ENCODE measurements around the gene RTN4RL1.

DNA sequence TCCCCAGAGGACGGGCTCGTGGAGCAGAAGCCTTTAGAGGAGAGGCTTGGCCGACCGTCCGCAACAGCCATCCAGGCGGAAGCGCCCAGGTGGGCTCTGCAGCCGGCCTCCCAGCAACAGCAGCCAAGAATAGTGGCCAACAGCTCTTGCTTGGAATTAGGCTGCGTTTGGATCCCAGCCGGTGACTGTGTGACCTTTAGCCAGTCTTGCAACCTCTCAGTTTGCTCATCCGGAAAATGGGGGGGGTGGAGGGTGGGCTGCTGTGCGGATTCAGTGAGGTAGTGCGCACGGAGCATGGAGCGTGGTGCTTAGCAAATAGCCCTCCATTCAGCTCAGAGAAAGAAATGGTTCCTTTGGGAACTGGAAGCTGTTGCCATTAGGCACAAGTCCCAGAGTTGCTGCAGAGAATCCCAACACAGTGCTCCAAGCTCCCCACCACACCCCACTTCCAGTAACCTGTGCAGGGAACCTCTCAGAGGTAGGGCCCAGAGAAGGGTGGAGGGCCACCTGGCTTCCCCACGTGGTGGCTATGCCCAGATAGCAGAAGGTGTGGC, 46.7 kb downstream of the RTN4RL1 start:
- TF ChIP-seq, protein P1, sequence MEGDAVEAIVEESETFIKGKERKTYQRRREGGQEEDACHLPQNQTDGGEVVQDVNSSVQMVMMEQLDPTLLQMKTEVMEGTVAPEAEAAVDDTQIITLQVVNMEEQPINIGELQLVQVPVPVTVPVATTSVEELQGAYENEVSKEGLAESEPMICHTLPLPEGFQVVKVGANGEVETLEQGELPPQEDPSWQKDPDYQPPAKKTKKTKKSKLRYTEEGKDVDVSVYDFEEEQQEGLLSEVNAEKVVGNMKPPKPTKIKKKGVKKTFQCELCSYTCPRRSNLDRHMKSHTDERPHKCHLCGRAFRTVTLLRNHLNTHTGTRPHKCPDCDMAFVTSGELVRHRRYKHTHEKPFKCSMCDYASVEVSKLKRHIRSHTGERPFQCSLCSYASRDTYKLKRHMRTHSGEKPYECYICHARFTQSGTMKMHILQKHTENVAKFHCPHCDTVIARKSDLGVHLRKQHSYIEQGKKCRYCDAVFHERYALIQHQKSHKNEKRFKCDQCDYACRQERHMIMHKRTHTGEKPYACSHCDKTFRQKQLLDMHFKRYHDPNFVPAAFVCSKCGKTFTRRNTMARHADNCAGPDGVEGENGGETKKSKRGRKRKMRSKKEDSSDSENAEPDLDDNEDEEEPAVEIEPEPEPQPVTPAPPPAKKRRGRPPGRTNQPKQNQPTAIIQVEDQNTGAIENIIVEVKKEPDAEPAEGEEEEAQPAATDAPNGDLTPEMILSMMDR (conservative IDR thresholded peaks at IDR 0.05; ENCODE audit: low read length), result no peak
- no peak for TF ChIP-seq EZH2phosphoT487 (IDR thresholded peaks at IDR 0.05; ENCODE audit: borderline replicate concordance, low read depth, low read length)
